Measurements from ENCODE around the gene CDC14C. TPM values are rescaled to one million over a fixed set of nuclear protein-coding genes. Genes with fewer than 3 reads are reported as not detected.

Gene CDC14C
- total RNA-seq: not detected
- long read RNA-seq, donor 1: 0 reads
- long read RNA-seq, donor 2: 0 reads

- ATAC-seq: no peak
- DNase-seq: peak in 1 of 3 donors; percentile 31
- Histone ChIP-seq H3K9me3 (no peaks in the 10 kb centered on the region), H3K4me1 (ENCODE audit: low read depth) (no peaks in the 10 kb centered on the region), H3K36me3 (ENCODE audit: low read depth) (no peaks in the 10 kb centered on the region), H3K4me3 (no peak within 1 kb of the TSS)
- TF ChIP-seq CTCF (IDR thresholded peaks at IDR 0.05): no peak
- intact Hi-C loops (cut with DNase I, micrococcal nuclease): no loop called here
Observed at GRCh38 chr7:48924433-48924832, at the start of gene CDC14C. Gene CDC14C (plus strand): TSS chr7:48924547. CDS start chr7:48924673, 126 bp downstream.

GRCh38 chr7:48875045-48875916 lies 49.1 kb upstream of the CDC14C start:
- Histone ChIP-seq H3K4me3 (no peak overlapping the region), H3K36me3 (ENCODE audit: low read depth) (no peaks in the 10 kb centered on the region), H3K9me3 (no peaks in the 10 kb centered on the region), H3K4me1 (ENCODE audit: low read depth) (no peaks in the 10 kb centered on the region)
- intact Hi-C loops (cut with DNase I, micrococcal nuclease): no loop called here
- DNase-seq: peak in 2 of 3 donors; percentile 29 to 30
- peak; percentile 56 for ATAC-seq
- no peak for TF ChIP-seq CTCF (IDR thresholded peaks at IDR 0.05)

- ATAC-seq (no peak), DNase-seq (no peak)
- H3K4me3 ChIP-seq: no peak overlapping the region
- intact Hi-C loops (cut with DNase I, micrococcal nuclease): no loop called here
- no peaks in the 10 kb centered on the region for H3K36me3 ChIP-seq (ENCODE audit: low read depth)
- H3K9me3 ChIP-seq: no peaks in the 10 kb centered on the region
- no peaks in the 10 kb centered on the region for H3K4me1 ChIP-seq (ENCODE audit: low read depth)
- no peak for TF ChIP-seq CTCF (IDR thresholded peaks at IDR 0.05)
Observed at GRCh38 chr7:48876087-48876486, 48.3 kb upstream of the CDC14C start.

GRCh38 chr7:48880851-48881250 lies 43.5 kb upstream of the CDC14C start:
- DNase-seq (no peak), ATAC-seq (no peak)
- Histone ChIP-seq H3K9me3 (peaks cover 4% of the 10 kb centered on the region), H3K4me3 (no peak overlapping the region), H3K4me1 (ENCODE audit: low read depth) (no peaks in the 10 kb centered on the region), H3K36me3 (ENCODE audit: low read depth) (no peaks in the 10 kb centered on the region)
- no peak for TF ChIP-seq CTCF (IDR thresholded peaks at IDR 0.05)
- intact Hi-C loops (cut with DNase I, micrococcal nuclease): no loop called here

- TF ChIP-seq CTCF (IDR thresholded peaks at IDR 0.05): no peak
- intact Hi-C loops (cut with DNase I, micrococcal nuclease): no loop called here
- Histone ChIP-seq H3K4me3 (no peak overlapping the region), H3K4me1 (ENCODE audit: low read depth) (no peaks in the 10 kb centered on the region), H3K9me3 (peaks cover 37% of the 10 kb centered on the region), H3K36me3 (ENCODE audit: low read depth) (no peaks in the 10 kb centered on the region)
- ATAC-seq (no peak), DNase-seq (no peak)
Observed at GRCh38 chr7:48887500-48887899, 36.8 kb upstream of the CDC14C start.
